ENCODE data around the gene SCN5A.
"Not testable (repeated sequence)": the region's sequence is repeated elsewhere in the genome, so short reads cannot be mapped to it uniquely, and the experiment has no call there.

- TF ChIP-seq CTCF (IDR thresholded peaks at IDR 0.05; ENCODE audit: low read depth, low read length); EZH2phosphoT487 (IDR thresholded peaks at IDR 0.05; ENCODE audit: low read depth): not testable (repeated sequence)
Measured at GRCh38 chr3:38566794-38567193, 82.7 kb downstream of the SCN5A start.

Measured in OCI-LY3 (cell line).